ENCODE measurements around the gene RAC2.
"Not testable (repeated sequence)": the region's sequence is repeated elsewhere in the genome, so short reads cannot be mapped to it uniquely, and the experiment has no call there.

Gene RAC2

GRCh38 chr22:37255558-37256006 is 11.5 kb upstream of the RAC2 start:
- DNase-seq (ENCODE audit: low spot score): no peak

GRCh38 chr22:37254867-37255233 is 10.8 kb upstream of the RAC2 start:
- DNase-seq (ENCODE audit: low spot score): no peak

DNA sequence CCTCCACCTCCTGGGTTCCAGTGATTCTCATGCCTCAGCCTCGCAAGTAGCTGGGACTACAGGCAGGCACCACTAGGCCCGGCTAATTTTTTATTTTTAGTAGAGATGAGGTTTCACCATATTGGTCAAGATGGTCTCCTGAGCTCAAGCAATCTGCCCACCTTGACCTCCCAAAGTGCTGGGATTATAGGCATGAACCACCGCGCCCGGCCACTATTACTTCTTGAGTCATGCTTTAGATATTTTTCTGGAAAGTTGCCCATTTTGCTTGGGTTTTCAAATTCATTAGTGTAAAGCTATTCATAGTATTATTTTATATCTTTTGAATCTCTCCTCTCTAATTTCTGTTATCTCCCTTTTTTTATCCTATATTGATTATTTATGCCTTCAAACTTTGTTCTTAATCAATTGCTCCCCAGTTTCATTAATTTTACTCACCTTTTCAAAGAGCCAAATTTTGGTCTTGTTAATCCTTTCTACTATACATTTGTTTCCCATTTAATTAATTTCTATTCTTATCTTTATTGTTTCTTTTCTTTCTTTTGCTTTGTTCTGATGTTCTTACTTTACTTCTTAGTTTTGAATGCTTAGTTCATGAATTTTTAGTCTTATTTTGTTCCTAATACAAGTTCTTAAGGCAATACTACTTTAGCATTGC is 10.3 kb upstream of the RAC2 start:
- DNase-seq (ENCODE audit: low spot score): no peak

GRCh38 chr22:37253126-37253660 is 9.1 kb upstream of the RAC2 start:
- DNase-seq (ENCODE audit: low spot score): no peak

GRCh38 chr22:37251836-37252235 is 7.8 kb upstream of the RAC2 start:
- DNase-seq (ENCODE audit: low spot score): not testable (repeated sequence)

DNA sequence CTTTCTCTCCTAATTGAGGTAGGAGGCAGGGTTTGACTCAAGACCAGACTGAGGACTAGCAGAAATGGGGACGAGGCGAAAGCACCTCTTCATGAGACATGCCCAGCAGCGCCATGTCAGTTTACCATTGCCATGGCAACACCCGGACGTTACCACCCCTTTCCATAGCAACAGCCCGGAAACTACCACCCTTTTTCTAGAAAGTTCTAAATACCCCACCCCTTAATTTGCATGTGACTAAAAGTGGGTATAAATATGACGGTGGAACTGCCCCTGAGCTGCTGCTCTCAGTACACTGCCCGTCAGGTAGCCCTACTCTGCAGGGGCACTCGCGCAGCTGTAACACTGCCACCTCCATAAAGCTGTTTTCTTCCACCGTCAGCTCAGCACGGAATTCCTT is 5.9 kb upstream of the RAC2 start:
- DNase-seq (ENCODE audit: low spot score): no peak

GRCh38 chr22:37248251-37248650 is 4.2 kb upstream of the RAC2 start:
- no peak for DNase-seq (ENCODE audit: low spot score)

DNA sequence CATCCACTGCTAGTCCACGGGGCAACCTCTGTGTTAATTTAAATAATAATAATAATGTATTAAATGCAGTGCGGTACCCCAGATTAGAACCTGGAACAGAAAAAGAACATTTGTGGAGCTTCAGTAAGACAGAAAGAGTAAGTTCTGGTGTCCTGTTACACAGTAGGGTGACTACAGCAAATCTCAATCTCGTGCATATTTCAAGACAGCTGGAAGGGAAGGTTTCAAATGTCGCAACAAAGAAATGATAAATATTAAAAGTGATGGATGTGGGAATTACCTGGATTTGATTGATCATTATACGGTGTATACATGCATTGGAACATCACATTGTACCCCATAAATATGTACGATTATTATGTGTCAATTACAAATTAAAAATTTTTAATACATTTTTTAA is 1.7 kb upstream of the RAC2 start:
- no peak for DNase-seq (ENCODE audit: low spot score)

GRCh38 chr22:37244922-37245722 is 1.1 kb upstream of the RAC2 start:
- DNase-seq (ENCODE audit: low spot score): no peak

DNA sequence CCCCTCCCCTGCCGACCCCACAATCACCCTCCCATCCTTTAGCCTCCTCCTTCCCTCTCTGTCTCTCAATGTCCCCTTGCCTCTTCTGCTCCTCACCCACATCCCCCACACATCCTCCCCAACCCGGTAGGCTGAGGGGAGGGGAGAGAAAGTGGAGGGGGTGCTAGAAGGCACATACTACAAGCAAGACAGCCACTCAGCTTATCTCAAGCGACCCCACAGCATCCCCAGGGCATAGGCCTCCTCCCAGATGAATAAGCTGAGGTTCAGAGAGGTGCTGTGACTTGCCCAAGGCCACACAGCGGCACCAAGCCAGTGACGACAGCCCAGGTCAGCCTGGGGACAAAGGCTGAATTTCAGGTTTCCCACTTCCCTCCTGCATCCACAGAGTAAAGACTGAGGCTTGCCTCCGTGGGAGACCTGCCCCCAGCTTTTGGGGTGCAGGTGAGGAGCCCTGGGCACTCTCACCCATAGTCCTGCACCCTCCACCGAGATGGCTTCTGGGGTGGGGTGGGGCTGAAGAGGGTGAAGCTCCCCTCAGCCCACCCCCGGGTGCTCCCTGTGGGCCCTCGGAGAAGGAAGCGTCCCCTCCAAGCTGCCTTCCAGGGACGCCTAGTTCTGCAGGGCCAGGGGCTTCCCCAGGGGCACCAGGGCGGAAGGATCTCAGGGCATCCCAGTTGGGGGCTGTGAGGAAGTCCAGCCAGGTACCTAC is 511 bp downstream of the RAC2 start:
- DNase-seq (ENCODE audit: low spot score): no peak

- peak; percentile 35 for DNase-seq (ENCODE audit: low spot score)
These were observed 1.6 kb downstream of the RAC2 start for GRCh38 chr22:37242395-37242918.

GRCh38 chr22:37241351-37242142 is 2.5 kb downstream of the RAC2 start:
- DNase-seq (ENCODE audit: low spot score): no peak

GRCh38 chr22:37240941-37241320 is 3.1 kb downstream of the RAC2 start:
- DNase-seq (ENCODE audit: low spot score): no peak

DNA sequence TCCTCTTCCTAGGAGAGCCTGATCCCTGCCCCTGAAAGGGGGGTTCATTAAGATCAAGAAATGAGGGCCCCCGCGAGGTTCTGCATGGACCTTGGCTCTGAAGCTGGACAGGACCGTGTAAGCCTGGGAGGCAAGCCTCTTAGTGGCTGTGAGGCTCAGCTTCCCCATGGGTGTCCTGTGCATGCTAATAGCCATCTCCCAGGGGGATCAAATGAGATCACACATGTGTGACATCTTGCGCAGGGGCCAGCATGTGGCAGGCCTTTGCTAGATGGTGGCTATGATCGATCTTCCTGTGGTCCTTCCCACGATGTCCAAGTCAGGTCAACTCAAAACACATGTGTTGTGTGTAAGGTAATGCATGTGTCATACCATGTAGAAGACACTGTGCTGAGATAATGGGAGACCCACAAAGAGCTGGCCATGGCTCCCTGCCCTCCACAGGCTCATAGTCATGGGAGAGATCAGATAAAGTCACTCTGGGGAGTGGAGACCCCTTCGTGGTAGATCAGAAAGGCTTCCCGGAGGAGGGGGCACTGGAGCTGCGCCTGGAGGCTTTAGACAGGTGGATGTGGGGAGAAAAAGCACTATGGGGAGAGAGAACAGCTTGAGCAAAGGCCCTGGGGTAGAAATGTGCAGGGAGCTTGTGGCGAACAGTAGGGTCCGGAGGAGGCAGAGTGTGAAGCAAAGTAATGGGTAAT is 3.7 kb downstream of the RAC2 start:
- DNase-seq (ENCODE audit: low spot score): no peak

DNA sequence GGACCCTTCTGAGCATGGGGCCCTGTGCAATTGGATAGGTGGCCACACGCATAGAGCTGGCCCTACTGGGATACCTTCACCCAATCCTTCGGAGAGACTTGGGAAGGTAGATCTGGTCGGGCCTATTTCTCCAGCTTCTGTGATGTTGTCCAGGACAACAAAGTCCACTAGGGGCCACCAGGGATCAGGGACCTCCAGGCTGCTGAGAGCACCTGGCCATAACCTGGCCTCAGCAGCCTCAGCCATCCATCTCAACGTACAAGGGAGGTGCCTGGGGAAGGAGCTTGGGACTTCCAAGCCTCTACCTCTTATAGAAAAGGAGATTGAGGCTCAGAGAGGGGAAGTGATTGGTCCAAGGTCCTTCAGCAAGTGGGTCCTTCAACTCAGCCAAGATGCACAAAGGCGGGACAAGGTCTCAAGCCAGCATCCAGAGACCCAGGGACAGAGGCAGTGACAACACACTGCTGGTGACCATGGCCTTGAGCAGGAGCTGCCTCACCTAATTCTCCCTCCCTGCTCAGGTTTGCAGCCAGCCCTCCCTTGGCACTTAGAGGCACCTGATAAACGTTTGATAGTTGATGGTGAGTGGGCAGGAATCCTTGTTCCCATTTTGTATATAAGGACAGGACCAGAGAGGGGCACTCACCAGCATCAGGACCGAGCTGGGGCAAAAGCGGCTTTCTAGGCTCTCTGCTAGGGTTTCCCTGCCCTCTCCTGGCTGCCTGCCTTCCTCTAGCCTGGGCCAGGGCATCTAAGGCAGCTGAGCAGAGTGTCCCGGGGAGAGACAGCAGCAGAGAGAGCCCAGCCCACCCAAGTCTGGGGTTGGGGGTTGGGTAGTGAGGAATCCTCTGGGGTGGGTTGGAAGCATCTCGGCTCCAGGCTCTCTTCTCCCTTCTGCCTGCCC is 4.5 kb downstream of the RAC2 start:
- DNase-seq (ENCODE audit: low spot score): no peak

DNA sequence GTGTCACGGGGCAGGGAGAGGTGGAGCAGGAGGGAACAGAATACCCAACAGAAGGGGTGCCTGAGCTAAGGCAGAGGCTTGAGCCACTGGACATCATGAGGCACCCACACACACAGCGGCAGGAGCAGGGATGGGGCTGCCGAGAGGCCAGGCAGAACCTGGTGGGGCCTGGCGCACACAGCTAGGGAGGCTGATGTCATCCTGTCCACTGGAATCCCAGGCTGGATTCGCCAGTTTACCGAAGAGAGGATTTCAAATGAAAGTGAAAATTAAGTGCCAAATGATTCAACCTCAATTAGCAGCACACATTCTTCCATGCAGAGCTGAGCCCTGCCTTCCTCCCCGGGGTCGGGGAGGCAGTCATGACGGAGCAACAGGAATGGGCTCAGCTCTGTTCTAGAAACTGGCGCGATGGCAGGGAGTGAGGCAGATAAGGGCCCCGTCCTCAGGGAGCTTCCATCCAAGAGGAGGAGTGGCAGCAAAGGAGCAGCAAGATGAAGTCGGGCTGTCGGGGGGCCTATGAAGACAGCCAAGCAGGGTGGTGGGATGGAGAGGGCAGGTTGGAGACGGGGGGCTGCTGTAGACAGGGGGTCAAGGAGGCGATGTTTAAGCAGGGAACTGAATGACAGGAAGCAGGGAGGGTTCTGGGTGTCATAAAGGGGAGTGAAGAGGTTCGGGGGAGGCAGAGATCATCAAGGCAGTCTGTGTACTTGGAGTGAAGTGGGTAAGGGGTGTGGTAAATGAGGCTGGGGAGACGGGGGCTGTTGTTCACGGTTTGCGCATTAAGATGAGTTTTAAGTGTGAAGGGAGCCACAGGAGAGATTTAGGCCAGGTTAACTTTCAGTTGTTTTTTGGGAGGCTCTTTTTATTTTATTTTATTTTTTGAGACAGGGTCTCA is 6.4 kb downstream of the RAC2 start:
- DNase-seq (ENCODE audit: low spot score): peak; percentile 50

DNA sequence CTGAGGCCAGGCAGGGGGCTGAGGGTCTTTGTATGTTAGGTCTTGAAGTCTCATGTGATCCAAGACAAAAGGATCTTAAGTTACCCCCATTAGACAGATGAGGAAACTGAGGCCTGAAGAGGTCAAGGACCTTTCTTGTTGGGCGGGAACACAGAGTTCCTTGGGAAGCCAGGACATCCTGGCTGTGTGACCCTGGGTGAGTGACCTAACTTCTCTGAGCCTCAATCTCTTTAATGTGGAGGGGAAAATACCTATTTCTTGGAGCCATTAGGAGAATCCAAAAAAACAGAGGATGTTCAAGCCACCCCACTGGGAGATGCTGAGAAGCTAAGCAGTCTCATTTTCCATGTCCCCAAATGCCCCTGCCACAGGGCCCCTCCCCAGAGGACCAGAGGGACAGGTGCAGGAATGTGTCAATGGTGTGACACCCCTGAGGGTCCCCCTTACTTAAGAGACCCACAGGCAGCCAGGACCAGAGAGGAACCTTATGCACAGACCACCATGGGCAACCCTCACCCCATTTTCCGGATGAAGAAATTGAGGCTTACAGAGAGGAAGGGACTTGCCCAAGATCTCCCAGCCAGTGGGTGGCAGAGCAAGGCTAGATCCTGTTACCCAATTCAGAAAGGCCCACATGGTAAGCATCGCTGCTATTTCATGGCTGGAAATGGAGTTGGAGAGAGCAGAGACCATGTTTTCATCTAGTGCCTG is 8.0 kb downstream of the RAC2 start:
- no peak for DNase-seq (ENCODE audit: low spot score)

Data from AG08395 (cell line).